Endothelial cell of umbilical vein (primary cell): ENCODE measurements around the gene KIF6.

Source experiments
- CTCF ChIP-seq, 2 donors: IDR thresholded peaks; 1 replicate in 1 of 2; 2 replicates in 1 of 2; pipeline ENCODE4 v1.5.1; 2011; ENCODE audit warnings: low read length in 2 of 2, mild to moderate bottlenecking in 2 of 2, moderate library complexity in 2 of 2, control low read depth in 1 of 2, inconsistent platforms in 1 of 2, low read depth in 1 of 2; ENCODE audit not compliant: insufficient read depth in 1 of 2; ENCODE audit errors: extremely low read depth in 1 of 2
- EZH2 ChIP-seq: IDR thresholded peaks from 2 replicates; pipeline ENCODE4 v1.6.1; 2012; ENCODE audit warnings: borderline replicate concordance, low read depth, mild to moderate bottlenecking, moderate library complexity, low read length, inconsistent platforms; ENCODE audit not compliant: severe bottlenecking
- JUN ChIP-seq: IDR thresholded peaks from 2 replicates; pipeline ENCODE4 v1.6.1; 2011; ENCODE audit warnings: borderline replicate concordance, low read depth; ENCODE audit not compliant: insufficient read length, insufficient read depth
- MAX ChIP-seq: IDR thresholded peaks from 2 replicates; pipeline ENCODE4 v1.6.1; 2011; ENCODE audit not compliant: insufficient read depth, insufficient read length
- MYC ChIP-seq: IDR thresholded peaks from one replicate; pipeline ENCODE4 v1.6.1; 2011; ENCODE audit warnings: mild to moderate bottlenecking, low read depth, low read length
- POLR2A ChIP-seq: IDR thresholded peaks from 2 replicates; pipeline ENCODE4 v1.6.1; 2012; ENCODE audit warnings: low read depth, mild to moderate bottlenecking, control low read depth, low read length
- POLR2AphosphoS5 ChIP-seq: IDR thresholded peaks from 2 replicates; pipeline ENCODE4 v1.6.1; 2012; ENCODE audit warnings: low read depth, mild to moderate bottlenecking, control low read depth, low read length, moderate library complexity; ENCODE audit not compliant: insufficient read depth

- TF ChIP-seq EZH2 (no peak), POLR2AphosphoS5 (no peak), CTCF (IDR thresholded peaks at IDR 0.05; ENCODE audit: extremely low read depth in 1 of 2, insufficient read depth in 1 of 2, low read depth in 1 of 2, low read length in 2 of 2) (no peak), POLR2A (no peak), MYC (no peak), JUN (no peak), MAX (no peak)
These were observed 158.8 kb downstream of the KIF6 start for GRCh38 chr6:39566456-39566855.
